ENCODE data around the gene PAK5.

GRCh38 chr20:9634327-9634726 lies 204.5 kb downstream of the PAK5 start:
- TF ChIP-seq, protein P1, sequence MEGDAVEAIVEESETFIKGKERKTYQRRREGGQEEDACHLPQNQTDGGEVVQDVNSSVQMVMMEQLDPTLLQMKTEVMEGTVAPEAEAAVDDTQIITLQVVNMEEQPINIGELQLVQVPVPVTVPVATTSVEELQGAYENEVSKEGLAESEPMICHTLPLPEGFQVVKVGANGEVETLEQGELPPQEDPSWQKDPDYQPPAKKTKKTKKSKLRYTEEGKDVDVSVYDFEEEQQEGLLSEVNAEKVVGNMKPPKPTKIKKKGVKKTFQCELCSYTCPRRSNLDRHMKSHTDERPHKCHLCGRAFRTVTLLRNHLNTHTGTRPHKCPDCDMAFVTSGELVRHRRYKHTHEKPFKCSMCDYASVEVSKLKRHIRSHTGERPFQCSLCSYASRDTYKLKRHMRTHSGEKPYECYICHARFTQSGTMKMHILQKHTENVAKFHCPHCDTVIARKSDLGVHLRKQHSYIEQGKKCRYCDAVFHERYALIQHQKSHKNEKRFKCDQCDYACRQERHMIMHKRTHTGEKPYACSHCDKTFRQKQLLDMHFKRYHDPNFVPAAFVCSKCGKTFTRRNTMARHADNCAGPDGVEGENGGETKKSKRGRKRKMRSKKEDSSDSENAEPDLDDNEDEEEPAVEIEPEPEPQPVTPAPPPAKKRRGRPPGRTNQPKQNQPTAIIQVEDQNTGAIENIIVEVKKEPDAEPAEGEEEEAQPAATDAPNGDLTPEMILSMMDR (IDR thresholded peaks at IDR 0.05; ENCODE audit: insufficient read depth, low read length, poor library complexity, severe bottlenecking): no peak
- TF ChIP-seq EZH2phosphoT487 (conservative IDR thresholded peaks at IDR 0.05; ENCODE audit: low read length): no peak

Data from SU-DHL-6 (cell line).